Hindlimb muscle (tissue), 1 donor: Measurements from ENCODE around the gene SLC2A10. TPM values are rescaled to one million over a fixed set of nuclear protein-coding genes. Genes with fewer than 3 reads are reported as not detected.
A peak's percentile ranks its signal among the peaks of the same experiment; 100 is the strongest.

Source experiments
- DNase-seq: peaks from one replicate; pipeline ENCODE4 v3.0.0-alpha.2; 2013
- polyA plus RNA-seq: library from polyadenylated mRNA; unstranded; fragments of 120-200 nt; gene quantifications from one replicate; pipeline ENCODE4 v1.2.1, GENCODE V29; 2013; ENCODE audit not compliant: insufficient read length

Gene SLC2A10
- polyA plus RNA-seq, 1 donor = 16.6 TPM

DNA sequence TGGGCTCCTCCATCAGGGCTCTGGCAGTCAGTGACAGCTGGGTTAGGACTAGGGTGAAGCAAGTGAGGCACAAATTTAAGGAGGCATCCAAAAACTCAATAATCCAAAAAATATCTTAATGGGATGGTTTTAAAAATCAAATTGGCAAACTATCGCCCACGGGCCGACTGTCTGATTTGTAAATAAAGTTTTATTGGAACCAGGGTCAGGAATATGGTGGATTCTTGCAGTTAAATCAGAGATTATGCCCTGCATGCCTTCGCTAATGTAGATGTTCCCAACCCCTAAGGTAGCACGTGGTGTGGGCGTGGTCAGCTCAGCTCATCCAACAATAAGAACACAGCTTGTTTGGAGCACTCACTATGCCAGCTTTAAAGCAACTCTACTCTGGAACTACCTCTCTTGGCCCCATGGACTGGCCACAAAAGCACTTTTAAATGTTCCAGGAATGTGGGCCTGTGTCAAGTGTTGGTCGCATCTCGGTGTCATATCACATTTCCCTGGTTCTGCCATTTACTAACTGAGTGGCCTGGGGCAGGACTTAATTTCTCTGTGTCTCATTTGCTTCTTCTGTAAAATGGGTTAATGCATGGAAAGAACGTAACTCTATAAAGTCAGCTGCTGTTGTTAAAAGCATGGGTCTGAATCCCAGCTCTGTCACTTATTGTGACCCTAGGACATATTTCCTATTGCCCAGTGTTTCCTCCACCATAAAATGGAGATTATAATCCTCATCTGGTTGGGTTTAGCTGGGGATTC, 27.2 kb upstream of the SLC2A10 start:
- DNase-seq = no peak

DNA sequence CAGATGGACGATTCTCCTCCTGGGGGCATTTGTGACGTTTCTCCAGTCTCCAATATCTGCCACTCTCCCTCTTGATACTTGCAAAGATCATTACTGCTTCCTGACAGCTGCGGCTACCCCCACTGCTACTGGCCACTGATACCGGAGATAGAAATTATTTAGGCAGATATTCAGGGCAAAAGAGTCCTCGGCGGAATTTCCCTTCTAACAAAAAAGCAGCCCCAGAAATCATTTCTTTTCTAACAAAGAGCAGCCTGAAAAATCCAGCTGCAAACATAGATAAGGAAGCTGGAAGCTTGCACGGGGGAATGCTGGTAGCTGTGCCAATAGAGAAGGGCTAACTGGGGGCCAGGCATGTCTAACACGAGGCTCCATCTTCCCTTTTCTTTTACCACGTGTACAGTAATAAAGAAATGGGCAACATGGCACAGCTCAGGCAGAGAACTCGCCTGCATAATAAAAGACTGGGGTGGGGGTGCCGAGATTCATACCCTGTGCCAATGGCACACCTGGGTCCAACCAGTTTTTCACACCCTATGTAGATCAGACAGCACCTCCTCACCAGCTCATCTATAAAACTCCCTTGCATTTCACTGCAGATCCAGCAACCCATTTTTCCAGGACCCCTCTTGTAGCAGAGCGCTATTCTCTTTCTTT, 26.3 kb upstream of the SLC2A10 start:
- DNase-seq = no peak

DNA sequence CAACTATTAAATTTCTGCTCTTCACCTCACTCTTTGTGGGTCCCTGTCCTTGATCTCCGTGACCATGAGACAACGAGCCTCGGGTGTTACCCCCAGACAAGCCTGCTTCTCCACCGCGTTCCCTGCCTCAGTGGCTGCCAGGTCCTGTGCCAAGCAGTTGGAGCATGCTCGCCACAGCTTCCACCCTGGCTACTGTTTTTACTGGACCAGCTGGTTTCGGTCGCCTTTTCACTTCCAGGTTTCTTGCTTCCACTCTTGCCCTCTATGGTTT, 25.8 kb upstream of the SLC2A10 start:
- no peak for DNase-seq

DNA sequence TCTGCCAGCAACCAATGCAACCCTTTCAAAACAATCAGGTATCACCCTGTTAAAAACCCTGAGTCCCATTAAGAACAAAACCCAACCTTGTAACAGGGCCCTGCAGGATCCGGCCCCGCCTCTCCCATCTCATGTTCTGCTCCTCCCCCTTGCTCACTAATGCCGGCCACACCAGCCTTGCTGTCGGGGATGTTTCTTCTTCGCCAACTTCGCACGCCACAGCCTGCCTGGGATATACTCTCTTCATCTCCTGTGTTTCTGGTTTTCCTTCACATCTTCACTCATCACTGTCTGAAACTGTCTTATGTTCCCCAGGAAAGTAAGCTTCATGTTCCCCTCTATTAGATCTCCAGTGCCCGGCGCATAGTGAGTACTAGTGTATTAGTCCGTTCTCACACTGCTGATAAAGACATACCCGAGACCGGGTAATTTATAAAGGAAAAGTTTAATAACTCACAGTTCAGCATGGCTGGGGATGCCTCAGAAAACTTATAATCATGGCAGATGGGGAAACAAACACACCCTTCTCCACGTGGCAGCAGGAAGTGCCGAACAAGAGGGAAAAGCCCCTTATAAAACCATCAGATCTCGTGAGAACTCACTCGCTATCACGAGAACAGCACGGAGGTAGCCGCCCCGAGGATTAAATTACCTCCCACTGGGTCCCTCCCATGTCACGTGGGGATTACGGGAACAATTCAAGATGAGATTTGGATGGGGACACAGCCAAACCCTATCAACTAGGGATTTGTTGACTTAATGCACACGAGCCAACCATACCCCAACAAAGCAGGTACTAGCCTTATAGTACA, 25.3 kb upstream of the SLC2A10 start:
- DNase-seq = peak; percentile 66

DNA sequence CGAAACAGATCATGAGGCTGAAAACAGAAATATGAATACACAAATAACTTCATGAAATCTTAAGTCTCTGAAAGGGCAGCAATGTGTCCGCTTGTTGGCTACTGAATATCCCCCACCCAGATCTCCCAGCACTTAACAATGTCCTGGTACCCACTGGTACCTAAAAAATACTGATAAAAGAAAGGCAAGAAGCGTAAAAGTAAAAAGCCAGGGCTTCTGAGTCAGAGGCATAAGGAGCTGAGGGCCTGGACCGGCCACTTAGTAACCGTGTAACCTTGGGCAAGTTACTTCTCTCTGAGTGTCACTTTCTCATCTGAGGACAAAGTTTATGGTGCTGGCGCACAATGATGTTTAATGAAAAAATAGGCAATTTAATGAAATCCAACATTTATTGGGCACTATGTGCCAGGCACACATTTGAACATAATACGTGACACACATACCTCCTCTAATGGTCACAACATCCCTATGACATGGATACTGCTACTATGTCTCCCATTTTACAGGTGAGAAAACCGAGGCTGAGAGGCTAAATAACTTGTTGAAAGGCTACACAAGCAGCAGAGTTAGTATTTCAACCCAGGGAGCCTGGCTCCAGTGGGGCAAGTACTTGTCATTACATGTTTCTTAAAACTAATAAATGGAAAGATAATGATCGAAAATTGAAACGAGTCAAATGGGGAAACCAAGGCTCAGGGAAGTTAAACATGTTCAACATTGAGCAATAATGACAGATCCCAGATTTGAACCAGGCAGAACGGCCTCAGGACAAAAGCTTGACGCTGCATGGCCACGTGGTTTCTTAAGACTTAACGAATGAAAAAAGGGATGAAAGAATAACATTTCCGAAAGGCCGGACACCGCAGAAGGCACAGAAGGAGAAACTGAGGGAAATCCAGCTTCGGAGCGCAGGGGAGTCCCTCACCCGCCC, 21.0 kb upstream of the SLC2A10 start:
- DNase-seq = no peak

DNA sequence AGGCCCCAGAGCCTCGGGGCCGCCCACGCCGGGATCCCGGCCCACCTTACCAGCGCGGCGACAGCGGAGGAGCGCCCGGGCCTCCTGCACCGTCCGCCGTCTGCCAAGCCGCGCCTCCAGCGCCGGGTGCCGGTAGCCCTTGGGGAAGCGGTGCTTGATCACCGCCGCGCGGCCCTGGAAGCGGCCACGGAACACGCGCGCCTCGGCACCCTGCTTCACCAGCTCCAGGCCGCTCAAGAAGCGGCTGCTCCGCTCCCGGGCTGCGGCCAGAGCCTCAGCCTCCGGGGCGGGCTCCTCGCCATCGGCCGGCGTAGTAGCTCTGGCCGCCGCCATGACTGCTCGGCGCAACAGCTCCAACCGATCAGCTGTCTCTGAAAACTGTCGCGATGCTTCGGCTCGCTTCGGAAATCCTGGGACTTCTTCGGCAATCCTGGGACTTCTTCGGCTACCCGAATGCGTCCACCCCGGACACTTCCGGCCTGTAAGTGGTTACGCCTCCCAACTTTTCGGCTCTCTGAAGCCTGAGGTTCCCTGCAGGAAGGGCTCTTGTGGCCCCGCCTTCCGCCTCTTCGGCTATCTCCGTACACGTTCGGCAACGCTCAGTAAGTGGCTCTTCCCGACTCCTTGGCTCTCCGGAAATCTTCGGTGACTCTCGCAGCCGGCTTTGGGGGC, 20.2 kb upstream of the SLC2A10 start, which contains the start of gene TP53RK:
TSS of gene TP53RK (minus strand) at position 363 of the 672 bp plus-strand sequence. CDS start at position 333, 30 bp downstream.
- DNase-seq = peak; percentile 100

DNA sequence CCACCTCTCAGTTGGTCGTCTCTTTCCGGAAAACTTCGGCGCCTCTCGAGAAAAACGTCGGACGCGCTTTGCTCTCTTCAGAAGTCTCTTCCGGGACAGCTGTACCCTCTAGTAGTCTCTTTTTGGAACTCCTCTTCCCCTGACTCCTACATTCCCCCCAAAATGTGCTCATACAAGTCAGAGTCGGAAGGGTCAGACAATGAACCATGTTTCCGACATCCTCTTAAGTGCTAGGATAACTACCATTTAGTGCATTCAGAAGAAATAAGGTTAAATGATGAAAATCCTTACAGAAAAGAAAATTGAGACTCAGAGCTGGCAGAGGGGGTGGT, 19.7 kb upstream of the SLC2A10 start:
- DNase-seq = no peak

DNA sequence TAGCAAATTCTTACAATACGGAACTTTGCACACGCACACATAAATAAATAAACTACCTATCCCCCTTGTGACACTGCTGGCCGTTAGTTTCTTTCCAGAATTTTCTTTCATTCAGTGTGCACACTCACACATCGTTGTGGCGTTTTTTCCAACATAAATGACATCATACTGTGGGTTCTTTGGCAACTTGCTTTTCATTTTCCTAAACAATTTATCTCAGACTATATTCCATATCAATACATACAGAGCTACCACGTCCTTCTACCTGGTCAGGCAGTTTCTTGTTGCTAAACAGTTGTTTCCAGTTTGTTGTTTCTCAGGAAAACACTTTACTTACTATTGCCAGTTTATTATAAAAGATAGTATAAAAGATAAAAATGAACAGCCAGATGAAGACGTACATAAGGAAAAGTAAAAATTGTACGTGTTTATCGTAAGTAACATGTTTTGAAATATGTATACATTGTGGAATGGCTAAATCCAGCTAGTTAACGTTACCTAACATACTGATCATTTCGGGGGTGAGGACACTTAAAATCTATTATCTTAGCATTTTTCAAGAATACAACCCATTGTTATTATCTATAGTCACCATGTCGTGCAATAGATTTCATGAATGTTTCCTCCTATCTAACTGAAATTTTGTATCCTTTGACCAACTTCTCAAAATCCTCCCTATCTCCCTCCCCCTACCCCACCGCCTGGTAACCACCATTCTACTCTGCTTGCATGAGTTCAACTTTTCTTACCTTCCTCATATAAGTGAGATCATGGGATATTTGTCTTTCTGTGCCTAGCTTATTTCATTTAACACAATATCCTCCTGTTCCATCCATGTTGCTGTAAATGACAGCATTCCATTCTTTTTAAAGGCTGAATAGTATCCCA, 19.0 kb upstream of the SLC2A10 start:
- no peak for DNase-seq

DNA sequence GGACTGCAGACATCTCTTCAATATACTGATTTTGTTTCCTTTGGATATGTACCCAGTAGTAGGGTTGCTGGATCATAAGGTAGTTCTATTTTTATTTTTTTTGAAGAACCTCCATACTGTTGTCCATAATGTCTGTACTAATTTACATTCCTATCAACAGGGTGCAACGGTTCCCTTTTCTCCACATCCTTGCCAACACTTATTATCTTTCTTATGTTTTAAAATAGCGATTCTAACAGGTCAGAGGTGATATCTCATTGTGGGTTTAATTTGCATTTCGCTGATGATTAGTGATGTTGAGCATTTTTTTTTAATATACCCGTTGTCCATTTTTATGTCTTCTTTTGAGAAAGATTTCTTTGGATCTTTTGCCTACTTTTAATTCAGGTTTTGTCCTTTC, 18.3 kb upstream of the SLC2A10 start:
- no peak for DNase-seq

DNA sequence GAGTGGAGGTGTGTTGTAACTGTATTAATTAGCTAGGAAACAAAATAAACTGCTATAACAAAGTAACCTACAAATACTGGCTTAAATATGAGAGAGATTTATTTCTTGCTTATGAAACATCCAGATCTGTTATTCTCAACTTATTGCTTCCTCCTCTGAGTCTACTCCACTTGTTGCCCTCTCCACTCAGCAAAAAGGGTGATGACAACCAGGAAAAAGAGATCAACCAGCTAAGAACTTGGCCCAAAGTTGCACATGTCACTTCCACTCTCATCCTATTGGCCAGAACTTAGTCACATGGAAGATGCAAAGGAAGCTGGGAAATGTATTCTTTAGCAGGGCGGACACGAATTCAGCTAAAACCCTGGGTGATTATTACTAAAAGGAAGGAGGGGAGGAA, 15.0 kb upstream of the SLC2A10 start:
- DNase-seq = no peak

DNA sequence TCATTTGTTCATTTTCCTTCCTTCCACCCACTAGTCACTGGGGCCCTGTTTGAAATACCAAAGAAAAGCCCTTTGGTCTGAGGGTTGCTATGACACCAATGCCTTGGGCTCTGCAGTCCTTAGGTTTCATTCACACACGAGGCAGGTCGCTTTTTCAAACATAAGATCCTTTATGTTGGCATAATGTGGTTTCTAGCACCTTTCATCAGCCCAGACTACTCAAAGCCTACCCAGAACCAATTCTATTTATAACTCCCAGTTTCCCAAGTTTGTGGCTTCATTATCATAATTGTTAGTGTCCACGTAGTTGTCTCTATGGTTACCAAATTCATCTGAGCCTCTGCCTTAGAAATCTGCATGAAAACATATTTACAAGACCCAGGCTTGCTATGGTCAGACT, 13.6 kb upstream of the SLC2A10 start:
- no peak for DNase-seq

DNA sequence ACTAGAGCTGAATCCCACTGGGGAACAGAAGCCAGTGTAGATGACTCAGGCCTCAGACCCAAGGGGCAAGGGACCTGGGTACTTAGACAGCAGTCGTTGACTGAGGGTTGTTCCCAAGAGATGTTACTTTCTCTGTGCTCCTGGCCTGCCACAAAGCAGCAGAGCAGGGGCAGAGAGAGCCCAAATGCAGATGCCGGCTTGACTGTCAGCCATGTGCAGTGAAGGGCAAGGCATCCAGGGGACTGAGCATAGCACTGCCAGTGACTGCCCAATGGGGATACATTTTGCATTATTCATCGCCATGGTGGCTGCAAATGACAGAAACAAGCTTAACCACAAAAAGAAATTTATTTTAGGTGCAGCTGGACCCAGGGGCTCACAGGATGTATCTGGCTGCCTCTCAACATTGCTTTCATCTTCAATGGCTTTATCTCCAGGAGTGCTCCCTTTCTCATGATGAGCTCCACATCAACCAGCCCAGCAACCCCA, 12.6 kb upstream of the SLC2A10 start:
- no peak for DNase-seq

DNA sequence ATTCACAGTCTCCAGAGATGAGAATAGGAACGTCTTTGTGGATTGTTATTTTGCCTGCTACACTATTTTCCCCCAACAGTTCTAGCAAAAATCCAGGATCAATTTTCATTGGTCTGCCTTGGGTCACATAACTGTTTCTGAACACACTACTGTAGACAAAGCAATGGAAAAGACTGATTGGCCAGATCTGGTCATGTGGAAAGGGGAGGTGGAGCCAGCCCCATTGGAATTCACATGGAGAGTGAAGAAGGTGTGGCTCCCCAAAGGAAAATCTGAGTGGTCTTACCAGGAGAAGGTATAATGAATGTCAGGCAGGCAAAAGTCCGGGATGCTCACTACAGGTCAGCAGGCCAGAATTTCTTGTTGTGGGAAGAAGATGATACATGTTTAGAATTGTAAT, 10.7 kb upstream of the SLC2A10 start:
- DNase-seq = no peak

DNA sequence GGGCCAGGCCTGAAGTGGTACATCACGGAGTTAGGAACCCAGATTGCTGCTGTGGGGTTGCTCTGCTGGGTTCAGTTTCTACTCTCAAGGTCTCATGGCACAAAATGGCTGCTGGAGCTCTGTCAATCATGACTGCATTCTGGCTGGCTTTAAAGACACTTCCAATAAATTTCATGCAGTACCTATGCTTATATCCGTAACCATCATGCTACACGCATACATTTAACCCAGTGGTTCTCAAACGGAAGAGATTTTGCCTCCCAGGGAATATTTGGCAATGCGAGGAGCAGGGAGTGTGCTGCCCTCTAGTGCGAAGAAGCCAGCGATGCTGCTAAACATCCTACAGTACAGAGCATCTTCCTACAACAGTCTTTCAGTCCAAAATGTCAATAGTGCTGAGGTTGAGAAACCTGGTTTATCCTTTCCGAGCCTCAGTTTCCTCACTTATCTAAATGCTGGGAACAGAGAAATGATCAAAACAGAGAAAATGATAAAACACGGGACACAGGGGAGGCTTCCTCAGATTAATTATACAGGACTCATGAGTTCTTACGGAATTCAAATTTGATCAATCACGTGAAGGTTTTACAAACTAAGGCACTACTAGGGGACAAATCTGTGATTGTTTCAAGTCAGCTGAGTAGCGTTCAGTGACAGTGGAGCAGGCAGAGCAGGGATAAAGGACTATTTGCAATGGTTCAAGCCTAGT, 9.6 kb upstream of the SLC2A10 start:
- no peak for DNase-seq

DNA sequence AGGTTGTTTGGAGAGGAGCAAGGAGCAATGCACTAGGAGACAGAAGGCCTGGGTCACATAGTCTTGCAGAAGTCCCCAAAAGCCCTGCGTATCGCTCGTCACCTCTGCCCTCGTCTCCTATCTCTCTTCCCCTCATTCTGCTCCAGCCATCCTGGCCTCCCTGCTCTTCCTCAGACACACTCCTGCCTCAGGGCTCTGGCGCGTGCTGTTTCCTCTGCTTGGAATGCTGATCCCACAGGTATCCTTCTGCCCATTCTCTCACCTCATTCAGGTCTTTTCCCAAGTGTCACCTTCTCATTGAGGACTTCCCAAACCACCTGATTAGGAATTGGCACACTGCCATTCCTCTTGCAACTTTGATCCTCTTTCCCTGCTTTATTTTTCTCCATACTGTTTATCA, 9.0 kb upstream of the SLC2A10 start:
- no peak for DNase-seq

DNA sequence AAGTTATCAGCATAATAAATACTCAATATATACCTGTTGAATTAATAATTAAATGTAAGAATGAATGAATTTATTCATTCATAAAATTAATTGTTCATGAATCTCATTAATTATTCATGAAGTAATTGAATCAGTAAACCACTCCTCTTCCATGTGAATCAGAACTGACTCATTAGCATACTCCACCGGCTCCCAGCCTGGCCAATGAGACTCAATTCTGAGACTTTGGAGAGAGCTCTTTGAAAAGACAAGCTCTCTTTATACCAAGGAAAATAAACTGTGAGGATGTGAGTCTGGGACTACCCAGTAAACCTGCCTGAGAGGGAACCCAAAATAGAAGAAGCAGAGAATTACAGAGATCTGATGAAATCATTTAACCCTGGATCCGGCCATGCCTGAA, 8.4 kb upstream of the SLC2A10 start:
- no peak for DNase-seq

DNA sequence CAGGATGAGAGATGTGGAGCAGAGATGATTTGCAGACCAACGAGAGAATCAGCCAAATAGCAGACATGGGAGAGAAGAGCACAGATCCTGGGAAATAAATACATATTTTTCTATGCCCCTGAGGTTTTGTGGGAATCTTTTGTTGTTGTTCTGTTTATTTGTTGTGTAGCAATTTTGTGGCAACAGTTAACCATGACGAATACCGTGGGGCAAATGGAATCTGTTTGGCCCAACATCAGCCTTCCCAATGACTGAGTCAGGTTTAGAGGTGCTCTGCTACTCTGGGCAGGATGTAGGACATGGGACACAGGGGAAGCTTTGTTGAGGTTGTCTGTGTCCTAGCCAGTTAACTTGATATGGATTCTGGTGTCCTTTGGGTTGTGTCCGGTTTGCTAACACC, 7.9 kb upstream of the SLC2A10 start:
- no peak for DNase-seq

DNA sequence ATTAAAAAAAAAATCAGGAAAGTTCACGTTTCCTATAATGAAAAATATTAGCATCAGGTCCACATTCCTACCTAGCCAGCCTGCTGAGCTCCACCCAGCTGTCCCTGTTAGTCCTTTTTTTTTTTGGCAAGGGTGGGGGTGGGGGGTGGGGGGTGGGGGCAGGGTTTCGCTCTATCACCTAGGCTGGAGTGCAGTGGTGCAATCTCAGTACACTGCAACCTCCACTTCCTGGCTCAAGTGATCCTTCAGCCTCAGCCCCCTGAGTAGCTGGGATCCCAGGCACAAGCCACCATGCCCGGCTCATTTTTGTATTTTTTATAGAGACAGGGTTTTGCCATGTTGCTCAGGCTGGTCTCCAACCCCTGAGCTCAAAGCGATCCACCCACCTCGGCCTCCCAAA, 7.5 kb upstream of the SLC2A10 start:
- no peak for DNase-seq

DNA sequence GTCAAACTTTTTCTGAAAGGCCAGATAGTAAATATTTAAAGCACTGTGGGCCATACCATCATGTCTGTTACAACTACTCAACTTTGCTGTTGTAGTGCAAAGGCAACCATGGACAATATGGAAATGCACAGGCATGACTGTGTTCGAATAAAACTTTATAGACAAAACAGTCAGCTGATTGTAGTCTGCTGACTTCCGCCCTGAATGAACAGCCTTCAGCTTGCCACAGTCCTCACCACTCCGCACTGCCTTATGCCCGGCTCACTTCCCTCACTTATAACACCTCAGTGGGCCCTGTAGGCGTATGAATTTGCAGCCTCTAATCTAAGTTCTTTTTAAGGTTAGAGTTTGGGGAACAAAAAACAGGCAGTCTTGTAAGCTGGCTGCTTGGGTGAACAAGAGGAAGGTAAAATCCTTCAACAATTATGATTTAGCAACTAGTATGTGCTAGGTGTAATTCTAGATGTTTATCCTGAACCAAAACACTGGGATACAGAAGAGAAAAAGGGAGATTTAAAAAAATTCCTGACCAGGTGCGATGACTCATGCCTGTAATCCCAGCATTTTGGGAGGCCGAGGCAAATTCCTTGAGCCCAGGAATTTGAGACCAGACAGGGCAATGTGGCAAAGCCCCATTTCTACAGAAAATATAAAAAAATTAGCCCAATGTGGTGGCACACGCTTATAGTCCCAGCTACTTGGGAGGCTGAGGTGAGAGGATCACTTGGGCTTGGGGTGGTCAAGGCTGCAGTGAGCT, 6.8 kb upstream of the SLC2A10 start:
- DNase-seq = no peak
